Esophagus muscularis mucosa (tissue), 3 donors: ENCODE measurements around the gene CCDC148.

Experiments used
- POLR2A ChIP-seq: fragments of 450-650 bp; IDR thresholded peaks from one replicate; pipeline ENCODE4 v1.6.1; 2017; ENCODE audit warnings: antibody characterized with exemption, moderate library complexity, mild to moderate bottlenecking, low read depth
- POLR2AphosphoS5 ChIP-seq, 2 donors: sonication (generic); formaldehyde crosslinking; IDR thresholded peaks; one replicate each; pipeline ENCODE4 v1.6.1; 2017; ENCODE audit warnings: antibody characterized with exemption in 2 of 2
- TF ChIP-seq, protein P1 (sequence below), 3 experiments: fragments of 200-600 bp in 2 of 3; fragments of 450-650 bp in 1 of 3; sonication (generic) in 2 of 3; IDR thresholded peaks; one replicate each; pipeline ENCODE4 v1.5.1; 2017 to 2019; ENCODE audit warnings: antibody characterized with exemption in 3 of 3, mild to moderate bottlenecking in 2 of 3, moderate library complexity in 1 of 3

DNA sequence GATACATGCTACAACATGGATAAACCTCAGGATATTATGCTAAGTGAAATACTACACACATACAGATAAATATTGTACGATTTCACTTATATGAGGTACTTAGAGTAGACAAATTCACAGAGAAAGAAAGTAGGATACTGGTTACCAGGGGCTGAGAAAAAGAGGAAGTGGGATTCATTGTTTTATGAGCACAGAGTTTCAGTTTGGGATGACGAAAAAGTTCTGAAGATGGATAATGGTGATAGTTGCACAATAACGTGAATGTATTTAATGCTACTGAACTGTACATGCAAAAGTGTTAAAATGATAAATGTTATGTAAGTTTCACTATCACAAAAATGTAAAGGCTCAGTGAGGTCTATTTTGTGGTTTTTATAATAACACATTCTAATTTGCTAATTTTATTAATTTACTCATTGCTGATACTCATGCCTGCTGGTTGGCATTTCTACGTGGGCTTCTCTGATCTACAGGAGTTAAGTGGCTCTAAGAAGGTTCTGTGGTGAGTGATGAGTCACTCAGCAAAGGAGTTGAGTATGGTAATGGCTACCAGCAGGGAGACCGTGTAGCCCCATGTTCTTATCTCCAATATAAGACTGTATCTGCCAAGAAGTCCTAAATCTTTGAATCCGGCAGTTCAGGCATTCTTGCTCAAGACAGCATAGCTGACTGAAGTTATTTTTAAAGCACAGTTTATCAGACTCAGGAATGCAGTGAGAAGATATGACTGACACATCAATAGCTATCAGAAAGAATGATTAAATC, 313.8 kb downstream of the CCDC148 start:
- TF ChIP-seq POLR2AphosphoS5 (IDR thresholded peaks at IDR 0.05) (no peak), POLR2A (no peak)
- TF ChIP-seq, protein P1, sequence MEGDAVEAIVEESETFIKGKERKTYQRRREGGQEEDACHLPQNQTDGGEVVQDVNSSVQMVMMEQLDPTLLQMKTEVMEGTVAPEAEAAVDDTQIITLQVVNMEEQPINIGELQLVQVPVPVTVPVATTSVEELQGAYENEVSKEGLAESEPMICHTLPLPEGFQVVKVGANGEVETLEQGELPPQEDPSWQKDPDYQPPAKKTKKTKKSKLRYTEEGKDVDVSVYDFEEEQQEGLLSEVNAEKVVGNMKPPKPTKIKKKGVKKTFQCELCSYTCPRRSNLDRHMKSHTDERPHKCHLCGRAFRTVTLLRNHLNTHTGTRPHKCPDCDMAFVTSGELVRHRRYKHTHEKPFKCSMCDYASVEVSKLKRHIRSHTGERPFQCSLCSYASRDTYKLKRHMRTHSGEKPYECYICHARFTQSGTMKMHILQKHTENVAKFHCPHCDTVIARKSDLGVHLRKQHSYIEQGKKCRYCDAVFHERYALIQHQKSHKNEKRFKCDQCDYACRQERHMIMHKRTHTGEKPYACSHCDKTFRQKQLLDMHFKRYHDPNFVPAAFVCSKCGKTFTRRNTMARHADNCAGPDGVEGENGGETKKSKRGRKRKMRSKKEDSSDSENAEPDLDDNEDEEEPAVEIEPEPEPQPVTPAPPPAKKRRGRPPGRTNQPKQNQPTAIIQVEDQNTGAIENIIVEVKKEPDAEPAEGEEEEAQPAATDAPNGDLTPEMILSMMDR (IDR thresholded peaks at IDR 0.05), result no peak
